Gastroesophageal sphincter (tissue), 4 donors: ENCODE results near the gene CNPY4. TPM values are rescaled to one million over a fixed set of nuclear protein-coding genes. Genes with fewer than 3 reads are reported as not detected.

Experiments
- ATAC-seq: fragments of 150-250 bp; one replicate; pipeline ENCODE4 v1.9.1; 2016; ENCODE audit warnings: mild to moderate bottlenecking, moderate library complexity
- H3K27ac ChIP-seq, 4 donors: fragments of 200-600 bp; sonication (generic) in 3 of 4; 1 replicate in 3 of 4; 2 replicates in 1 of 4; pipeline ENCODE4 v1.5.1; 2016 to 2019
- H3K27me3 ChIP-seq: fragments of 200-600 bp; sonication (generic); one replicate; pipeline ENCODE4 v1.5.1; 2019
- H3K36me3 ChIP-seq, 2 donors: fragments of 200-600 bp; sonication (generic); one replicate each; pipeline ENCODE4 v1.5.1; 2019; ENCODE audit warnings: control low read depth in 1 of 2
- H3K4me1 ChIP-seq, 3 donors: fragments of 200-600 bp; sonication (generic); 1 replicate in 2 of 3; 2 replicates in 1 of 3; pipeline ENCODE4 v1.5.1; 2016 to 2019; ENCODE audit warnings: control low read depth in 2 of 3
- H3K4me3 ChIP-seq, 2 donors: fragments of 200-600 bp; sonication (generic); one replicate each; pipeline ENCODE4 v1.5.1; 2019; ENCODE audit warnings: mild to moderate bottlenecking in 1 of 2, moderate library complexity in 1 of 2
- H3K9me3 ChIP-seq, 3 donors: fragments of 200-600 bp; sonication (generic); one replicate each; pipeline ENCODE4 v1.5.1; 2017 to 2019; ENCODE audit warnings: control low read depth in 2 of 3
- CTCF ChIP-seq, 4 experiments: fragments of 200-600 bp in 2 of 4; fragments of 450-650 bp in 2 of 4; sonication (generic) in 1 of 4; IDR thresholded peaks; one replicate each; pipeline ENCODE4 v1.5.1; 2017 to 2019; ENCODE audit warnings: antibody characterized with exemption in 4 of 4, mild to moderate bottlenecking in 2 of 4, moderate library complexity in 2 of 4
- EP300 ChIP-seq: sonication (generic); formaldehyde crosslinking; IDR thresholded peaks from one replicate; pipeline ENCODE4 v1.6.1; 2017; ENCODE audit warnings: antibody characterized with exemption, mild to moderate bottlenecking
- POLR2A ChIP-seq, 2 donors: fragments of 450-650 bp; IDR thresholded peaks; one replicate each; pipeline ENCODE4 v1.6.1; 2017; ENCODE audit warnings: antibody characterized with exemption in 2 of 2, mild to moderate bottlenecking in 2 of 2, moderate library complexity in 1 of 2
- POLR2AphosphoS5 ChIP-seq: sonication (generic); formaldehyde crosslinking; IDR thresholded peaks from one replicate; pipeline ENCODE4 v1.6.1; 2017; ENCODE audit warnings: antibody characterized with exemption
- WGBS, 2 donors: methylation state at CpG; one replicate each; pipeline ENCODE4 v1.1.5; 2018; ENCODE audit warnings: low coverage in 1 of 2; 5-methylcytosine and 5-hydroxymethylcytosine counted together
- total RNA-seq, 4 donors: library from RNA; depleted of rRNA; stranded (reverse); fragments of >200 nt; gene quantifications; one replicate each; pipeline ENCODE4 v1.1.0, GENCODE V29; 2016

Gene CNPY4
- total RNA-seq, 4 donors from 2014 or later: 13.0 to 21.0 (median 14.8) TPM

- Histone ChIP-seq H3K27ac (peak overlapping the region in 1 of 4 donors; percentile 88), H3K4me3 (no peak overlapping the region), H3K27me3 (no peaks in the 10 kb centered on the region), H3K4me1 (peaks cover 0 to 42% (median 13%) of the 10 kb centered on the region in 3 donors), H3K9me3 (no peaks in the 10 kb centered on the region), H3K36me3 (peaks cover 0 to 71% of the 10 kb centered on the region in 2 donors)
- WGBS, 2 donors: 83 to 85% methylated on average over 6 to 10 of the region's 10 CpGs
- TF ChIP-seq EP300 (no peak), POLR2AphosphoS5 (no peak), CTCF (IDR thresholded peaks at IDR 0.05) (no peak), POLR2A (IDR thresholded peaks at IDR 0.05) (no peak)
- no peak for ATAC-seq
Observed at GRCh38 chr7:100098913-100099312, 20.5 kb upstream of the CNPY4 start.

GRCh38 chr7:100099452-100099851, 20.0 kb upstream of the CNPY4 start:
- Histone ChIP-seq H3K27ac (peak overlapping the region in 2 of 4 donors; percentile 88 to 93), H3K4me1 (peaks cover 0 to 41% (median 13%) of the 10 kb centered on the region in 3 donors), H3K4me3 (peak overlapping the region in 1 of 2 donors; percentile 64), H3K36me3 (peaks cover 0 to 71% of the 10 kb centered on the region in 2 donors), H3K9me3 (no peaks in the 10 kb centered on the region), H3K27me3 (no peaks in the 10 kb centered on the region)
- ATAC-seq: no peak
- WGBS, 2 donors: 64 to 67% methylated on average over 1 to 4 of the region's 12 CpGs
- no peak for TF ChIP-seq POLR2AphosphoS5
- TF ChIP-seq POLR2A (IDR thresholded peaks at IDR 0.05): no peak
- no peak for TF ChIP-seq CTCF (IDR thresholded peaks at IDR 0.05)
- no peak for TF ChIP-seq EP300

- H3K4me1 ChIP-seq: peaks cover 0 to 41% (median 13%) of the 10 kb centered on the region in 3 donors
- H3K4me3 ChIP-seq: peak overlapping the region; percentile 64 to 65
- peak; percentile 89 for ATAC-seq
- TF ChIP-seq POLR2A (IDR thresholded peaks at IDR 0.05) (peak in 1 of 2 donors; percentile 32), POLR2AphosphoS5 (peak; percentile 92), EP300 (no peak), CTCF (IDR thresholded peaks at IDR 0.05) (no peak)
- no peaks in the 10 kb centered on the region for H3K9me3 ChIP-seq
- WGBS, 2 donors: 0% methylated on average over 2 of the region's 61 CpGs; no CpG with 5 or more reads in 1 of the 2 donors
- no peaks in the 10 kb centered on the region for H3K27me3 ChIP-seq
- H3K27ac ChIP-seq: peak overlapping the region; percentile 85 to 98 (median 90)
- peaks cover 0 to 71% of the 10 kb centered on the region in 2 donors for H3K36me3 ChIP-seq
Observed at GRCh38 chr7:100100420-100101015, 18.9 kb upstream of the CNPY4 start.

- H3K4me3 ChIP-seq: peak within 1 kb of the TSS; percentile 64 to 71
- peak within 1 kb of the TSS; percentile 85 to 98 (median 90) for H3K27ac ChIP-seq
- H3K9me3 ChIP-seq: no peaks in the 10 kb centered on the region
- H3K4me1 ChIP-seq: peaks cover 0 to 41% (median 13%) of the 10 kb centered on the region in 3 donors
- peak; percentile 34 for TF ChIP-seq POLR2AphosphoS5
- TF ChIP-seq CTCF (IDR thresholded peaks at IDR 0.05): no peak
- no peak for TF ChIP-seq EP300
- no peak for TF ChIP-seq POLR2A (IDR thresholded peaks at IDR 0.05)
- peaks cover 0 to 71% of the 10 kb centered on the region in 2 donors for H3K36me3 ChIP-seq
- 0% methylated on average over 3 of the region's 80 CpGs; no CpG with 5 or more reads in 1 of the 2 donors for WGBS, 2 donors
- H3K27me3 ChIP-seq: no peaks in the 10 kb centered on the region
- ATAC-seq: peak; percentile 94
Observed at GRCh38 chr7:100101016-100101862, 18.2 kb upstream of the CNPY4 start, which contains the start of the genes AP4M1 and MCM7. TSS of gene AP4M1 (plus strand) at chr7:100101643. CDS start at chr7:100101715, 72 bp downstream. TSS of gene MCM7 (minus strand) at chr7:100101397. CDS start at chr7:100101294, 103 bp downstream.
